Stomach (tissue), 9 donors: Measurements from ENCODE around the gene MSMO1. TPM values are rescaled to one million over a fixed set of nuclear protein-coding genes. Genes with fewer than 3 reads are reported as not detected.

Experiments used
- DNase-seq, 2 donors: peaks; one replicate each; pipeline versions ENCODE4 v3.0.0 to v3.0.0-alpha.2; 2013 to 2019
- H3K27ac ChIP-seq, 5 donors: fragments of 200-600 bp in 4 of 5; sonication (generic) in 4 of 5; one replicate each; pipeline ENCODE4 v1.5.1; 2013 to 2019; ENCODE audit warnings: mild to moderate bottlenecking in 1 of 5, moderate library complexity in 1 of 5
- H3K27me3 ChIP-seq, 3 donors: fragments of 200-600 bp; sonication (generic); one replicate each; pipeline ENCODE4 v1.5.1; 2017 to 2019; ENCODE audit warnings: mixed run types in 1 of 3
- H3K36me3 ChIP-seq, 4 donors: fragments of 200-600 bp; sonication (generic); 1 replicate in 3 of 4; 2 replicates in 1 of 4; pipeline ENCODE4 v1.5.1; 2016 to 2019
- H3K4me1 ChIP-seq, 4 donors: fragments of 200-600 bp; sonication (generic); one replicate each; pipeline ENCODE4 v1.5.1; 2016 to 2019
- H3K4me3 ChIP-seq, 4 donors: fragments of 200-600 bp; sonication (generic) in 3 of 4; one replicate each; pipeline ENCODE4 v1.5.1; 2016 to 2019; ENCODE audit warnings: mild to moderate bottlenecking in 1 of 4
- H3K9me3 ChIP-seq, 4 donors: fragments of 200-600 bp; sonication (generic); one replicate each; pipeline ENCODE4 v1.5.1; 2016 to 2019
- EP300 ChIP-seq: sonication (generic); formaldehyde crosslinking; IDR thresholded peaks from one replicate; pipeline ENCODE4 v1.6.1; 2017; ENCODE audit warnings: antibody characterized with exemption
- POLR2A ChIP-seq, 4 donors: fragments of 450-650 bp; IDR thresholded peaks; one replicate each; pipeline ENCODE4 v1.6.1; 2016; ENCODE audit warnings: antibody characterized with exemption in 4 of 4, control low read depth in 2 of 4, mild to moderate bottlenecking in 1 of 4, moderate library complexity in 1 of 4
- POLR2AphosphoS5 ChIP-seq, 3 donors: sonication (generic); formaldehyde crosslinking; IDR thresholded peaks; one replicate each; pipeline ENCODE4 v1.6.1; 2016; ENCODE audit warnings: antibody characterized with exemption in 3 of 3
- WGBS, 5 donors: extraction: QIAGEN DNeasy Blood & Tissue Kit in 3 of 5; methylation state at CpG; one replicate each; pipeline versions ENCODE4 v1.1.5 to v1.1.7; 2013 to 2018; 5-methylcytosine and 5-hydroxymethylcytosine counted together
- intact Hi-C: fragments of 100-400 bp; cut with DNase I; formaldehyde crosslinking; loops from one replicate; pipeline ENCODE4 v1.15.1; 2023; ENCODE audit warnings: low total_unique reads
- polyA plus RNA-seq, 3 donors: library from polyadenylated mRNA; stranded (reverse); fragments of 200-250 nt; gene quantifications; one replicate each; pipeline ENCODE4 v1.2.3, GENCODE V29; 2013
- total RNA-seq, 5 donors: library from RNA; depleted of rRNA; stranded (reverse); fragments of >200 nt; gene quantifications; one replicate each; pipeline versions ENCODE4 v1.1.0 to v1.2.3, GENCODE V29; 2014 to 2016
- TF ChIP-seq, protein P1 (sequence below), 7 experiments: fragments of 450-650 bp in 4 of 7; fragments of 200-600 bp in 3 of 7; sonication (generic) in 3 of 7; IDR thresholded peaks; one replicate each; pipeline ENCODE4 v1.5.1; 2016 to 2019; ENCODE audit warnings: antibody characterized with exemption in 7 of 7, control low read depth in 2 of 7, mild to moderate bottlenecking in 1 of 7
- donor health status: healthy with polysubstance abuse.
- donor health status: Bipolar disorder and iron deficiency.
- donor health status: healthy.

MSMO1 gene
- total and polyA plus RNA-seq, 8 donors = 6.7 to 62.6 (median 25.4) TPM

- peaks cover 0 to 10% (median 4%) of the 10 kb centered on the region in 4 donors for H3K4me1 ChIP-seq
- no peaks in the 10 kb centered on the region for H3K27me3 ChIP-seq
- intact Hi-C loops = no loop called here
- H3K4me3 ChIP-seq = no peak overlapping the region
- H3K36me3 ChIP-seq = peaks cover 0 to 3% (median 0%) of the 10 kb centered on the region in 4 donors
- H3K27ac ChIP-seq = no peak overlapping the region
- TF ChIP-seq, protein P1, sequence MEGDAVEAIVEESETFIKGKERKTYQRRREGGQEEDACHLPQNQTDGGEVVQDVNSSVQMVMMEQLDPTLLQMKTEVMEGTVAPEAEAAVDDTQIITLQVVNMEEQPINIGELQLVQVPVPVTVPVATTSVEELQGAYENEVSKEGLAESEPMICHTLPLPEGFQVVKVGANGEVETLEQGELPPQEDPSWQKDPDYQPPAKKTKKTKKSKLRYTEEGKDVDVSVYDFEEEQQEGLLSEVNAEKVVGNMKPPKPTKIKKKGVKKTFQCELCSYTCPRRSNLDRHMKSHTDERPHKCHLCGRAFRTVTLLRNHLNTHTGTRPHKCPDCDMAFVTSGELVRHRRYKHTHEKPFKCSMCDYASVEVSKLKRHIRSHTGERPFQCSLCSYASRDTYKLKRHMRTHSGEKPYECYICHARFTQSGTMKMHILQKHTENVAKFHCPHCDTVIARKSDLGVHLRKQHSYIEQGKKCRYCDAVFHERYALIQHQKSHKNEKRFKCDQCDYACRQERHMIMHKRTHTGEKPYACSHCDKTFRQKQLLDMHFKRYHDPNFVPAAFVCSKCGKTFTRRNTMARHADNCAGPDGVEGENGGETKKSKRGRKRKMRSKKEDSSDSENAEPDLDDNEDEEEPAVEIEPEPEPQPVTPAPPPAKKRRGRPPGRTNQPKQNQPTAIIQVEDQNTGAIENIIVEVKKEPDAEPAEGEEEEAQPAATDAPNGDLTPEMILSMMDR (IDR thresholded peaks at IDR 0.05) = no peak
- no peaks in the 10 kb centered on the region for H3K9me3 ChIP-seq
- peak in 1 of 2 donors; percentile 9 for DNase-seq
Measured at GRCh38 chr4:165288639-165289422, 38.6 kb upstream of the MSMO1 start.

DNA sequence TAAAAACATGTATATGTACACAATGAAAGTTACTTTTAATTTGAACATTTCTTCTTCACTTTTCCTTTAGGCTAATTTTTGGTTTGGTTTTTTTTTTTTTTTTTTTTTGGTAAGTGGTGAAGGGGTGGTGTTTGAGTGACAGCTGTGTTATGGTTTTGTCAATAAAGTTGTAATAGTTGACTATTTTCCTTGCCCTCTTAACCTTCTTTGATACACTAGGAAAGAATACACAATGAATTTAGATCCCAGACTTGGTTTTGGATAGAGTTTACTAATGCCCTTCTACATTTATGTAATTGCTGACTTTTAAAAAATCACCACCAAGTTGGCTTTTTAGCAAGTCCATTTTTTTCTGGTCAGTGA, 38.1 kb upstream of the MSMO1 start:
- Histone ChIP-seq H3K9me3 (no peaks in the 10 kb centered on the region), H3K36me3 (no peaks in the 10 kb centered on the region), H3K4me1 (peaks cover 0 to 16% (median 4%) of the 10 kb centered on the region in 4 donors), H3K27me3 (no peaks in the 10 kb centered on the region), H3K4me3 (no peak overlapping the region), H3K27ac (no peak overlapping the region)
- no peak for DNase-seq
- no peak for TF ChIP-seq POLR2A (IDR thresholded peaks at IDR 0.05)
- TF ChIP-seq, protein P1 (IDR thresholded peaks at IDR 0.05) = no peak
- no peak for TF ChIP-seq POLR2AphosphoS5 (IDR thresholded peaks at IDR 0.05)
- no peak for TF ChIP-seq EP300
- intact Hi-C loops = no loop called here

GRCh38 chr4:165293061-165293460, 34.4 kb upstream of the MSMO1 start:
- TF ChIP-seq POLR2AphosphoS5 (IDR thresholded peaks at IDR 0.05) (no peak), EP300 (no peak), POLR2A (IDR thresholded peaks at IDR 0.05) (no peak)
- TF ChIP-seq, protein P1 (IDR thresholded peaks at IDR 0.05) = no peak
- Histone ChIP-seq H3K27ac (no peak overlapping the region), H3K36me3 (peaks cover 8 to 13% (median 13%) of the 10 kb centered on the region in 4 donors), H3K4me1 (peaks cover 0 to 27% (median 8%) of the 10 kb centered on the region in 4 donors), H3K9me3 (no peaks in the 10 kb centered on the region), H3K4me3 (no peak overlapping the region), H3K27me3 (no peaks in the 10 kb centered on the region)
- WGBS, 5 donors = 95 to 98% (median 97%) methylated on average over 6 of the region's 6 CpGs
- DNase-seq = peak in 1 of 2 donors; percentile 51
- intact Hi-C loops = no loop called here

GRCh38 chr4:165293927-165294649, 33.4 kb upstream of the MSMO1 start:
- TF ChIP-seq POLR2AphosphoS5 (IDR thresholded peaks at IDR 0.05) (no peak), POLR2A (IDR thresholded peaks at IDR 0.05) (no peak), EP300 (no peak)
- TF ChIP-seq, protein P1 (IDR thresholded peaks at IDR 0.05) = no peak
- H3K36me3 ChIP-seq = peaks cover 8 to 22% (median 21%) of the 10 kb centered on the region in 4 donors
- H3K4me3 ChIP-seq = no peak overlapping the region
- no peaks in the 10 kb centered on the region for H3K9me3 ChIP-seq
- peaks cover 0 to 19% (median 4%) of the 10 kb centered on the region in 4 donors for H3K4me1 ChIP-seq
- no peaks in the 10 kb centered on the region for H3K27me3 ChIP-seq
- H3K27ac ChIP-seq = no peak overlapping the region
- 67 to 82% (median 72%) methylated on average over 2 of the region's 2 CpGs for WGBS, 5 donors
- intact Hi-C loops = no loop called here
- peak in 1 of 2 donors; percentile 13 for DNase-seq
